ENCODE results near the gene FZD2.

FZD2 gene

DNA sequence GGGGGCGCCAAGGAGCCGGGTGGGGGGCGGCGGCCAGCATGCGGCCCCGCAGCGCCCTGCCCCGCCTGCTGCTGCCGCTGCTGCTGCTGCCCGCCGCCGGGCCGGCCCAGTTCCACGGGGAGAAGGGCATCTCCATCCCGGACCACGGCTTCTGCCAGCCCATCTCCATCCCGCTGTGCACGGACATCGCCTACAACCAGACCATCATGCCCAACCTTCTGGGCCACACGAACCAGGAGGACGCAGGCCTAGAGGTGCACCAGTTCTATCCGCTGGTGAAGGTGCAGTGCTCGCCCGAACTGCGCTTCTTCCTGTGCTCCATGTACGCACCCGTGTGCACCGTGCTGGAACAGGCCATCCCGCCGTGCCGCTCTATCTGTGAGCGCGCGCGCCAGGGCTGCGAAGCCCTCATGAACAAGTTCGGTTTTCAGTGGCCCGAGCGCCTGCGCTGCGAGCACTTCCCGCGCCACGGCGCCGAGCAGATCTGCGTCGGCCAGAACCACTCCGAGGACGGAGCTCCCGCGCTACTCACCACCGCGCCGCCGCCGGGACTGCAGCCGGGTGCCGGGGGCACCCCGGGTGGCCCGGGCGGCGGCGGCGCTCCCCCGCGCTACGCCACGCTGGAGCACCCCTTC is 484 bp downstream of the FZD2 start:
- TF ChIP-seq, protein P1, sequence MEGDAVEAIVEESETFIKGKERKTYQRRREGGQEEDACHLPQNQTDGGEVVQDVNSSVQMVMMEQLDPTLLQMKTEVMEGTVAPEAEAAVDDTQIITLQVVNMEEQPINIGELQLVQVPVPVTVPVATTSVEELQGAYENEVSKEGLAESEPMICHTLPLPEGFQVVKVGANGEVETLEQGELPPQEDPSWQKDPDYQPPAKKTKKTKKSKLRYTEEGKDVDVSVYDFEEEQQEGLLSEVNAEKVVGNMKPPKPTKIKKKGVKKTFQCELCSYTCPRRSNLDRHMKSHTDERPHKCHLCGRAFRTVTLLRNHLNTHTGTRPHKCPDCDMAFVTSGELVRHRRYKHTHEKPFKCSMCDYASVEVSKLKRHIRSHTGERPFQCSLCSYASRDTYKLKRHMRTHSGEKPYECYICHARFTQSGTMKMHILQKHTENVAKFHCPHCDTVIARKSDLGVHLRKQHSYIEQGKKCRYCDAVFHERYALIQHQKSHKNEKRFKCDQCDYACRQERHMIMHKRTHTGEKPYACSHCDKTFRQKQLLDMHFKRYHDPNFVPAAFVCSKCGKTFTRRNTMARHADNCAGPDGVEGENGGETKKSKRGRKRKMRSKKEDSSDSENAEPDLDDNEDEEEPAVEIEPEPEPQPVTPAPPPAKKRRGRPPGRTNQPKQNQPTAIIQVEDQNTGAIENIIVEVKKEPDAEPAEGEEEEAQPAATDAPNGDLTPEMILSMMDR (IDR thresholded peaks at IDR 0.05; ENCODE audit: low read depth, low read length, missing control alignments) = no peak
- no peak for DNase-seq (ENCODE audit: extremely low read depth, low read depth)
- peak overlapping the region; percentile 57 for H3K4me3 ChIP-seq (replicated peaks; ENCODE audit: low read depth, low read length)

DNA sequence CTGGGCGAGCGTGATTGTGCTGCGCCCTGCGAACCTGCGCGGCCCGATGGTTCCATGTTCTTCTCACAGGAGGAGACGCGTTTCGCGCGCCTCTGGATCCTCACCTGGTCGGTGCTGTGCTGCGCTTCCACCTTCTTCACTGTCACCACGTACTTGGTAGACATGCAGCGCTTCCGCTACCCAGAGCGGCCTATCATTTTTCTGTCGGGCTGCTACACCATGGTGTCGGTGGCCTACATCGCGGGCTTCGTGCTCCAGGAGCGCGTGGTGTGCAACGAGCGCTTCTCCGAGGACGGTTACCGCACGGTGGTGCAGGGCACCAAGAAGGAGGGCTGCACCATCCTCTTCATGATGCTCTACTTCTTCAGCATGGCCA is 1.0 kb downstream of the FZD2 start:
- TF ChIP-seq, protein P1 (IDR thresholded peaks at IDR 0.05; ENCODE audit: low read depth, low read length, missing control alignments) = no peak
- H3K4me3 ChIP-seq (replicated peaks; ENCODE audit: low read depth, low read length) = peak overlapping the region; percentile 57
- no peak for DNase-seq (ENCODE audit: extremely low read depth, low read depth)

DNA sequence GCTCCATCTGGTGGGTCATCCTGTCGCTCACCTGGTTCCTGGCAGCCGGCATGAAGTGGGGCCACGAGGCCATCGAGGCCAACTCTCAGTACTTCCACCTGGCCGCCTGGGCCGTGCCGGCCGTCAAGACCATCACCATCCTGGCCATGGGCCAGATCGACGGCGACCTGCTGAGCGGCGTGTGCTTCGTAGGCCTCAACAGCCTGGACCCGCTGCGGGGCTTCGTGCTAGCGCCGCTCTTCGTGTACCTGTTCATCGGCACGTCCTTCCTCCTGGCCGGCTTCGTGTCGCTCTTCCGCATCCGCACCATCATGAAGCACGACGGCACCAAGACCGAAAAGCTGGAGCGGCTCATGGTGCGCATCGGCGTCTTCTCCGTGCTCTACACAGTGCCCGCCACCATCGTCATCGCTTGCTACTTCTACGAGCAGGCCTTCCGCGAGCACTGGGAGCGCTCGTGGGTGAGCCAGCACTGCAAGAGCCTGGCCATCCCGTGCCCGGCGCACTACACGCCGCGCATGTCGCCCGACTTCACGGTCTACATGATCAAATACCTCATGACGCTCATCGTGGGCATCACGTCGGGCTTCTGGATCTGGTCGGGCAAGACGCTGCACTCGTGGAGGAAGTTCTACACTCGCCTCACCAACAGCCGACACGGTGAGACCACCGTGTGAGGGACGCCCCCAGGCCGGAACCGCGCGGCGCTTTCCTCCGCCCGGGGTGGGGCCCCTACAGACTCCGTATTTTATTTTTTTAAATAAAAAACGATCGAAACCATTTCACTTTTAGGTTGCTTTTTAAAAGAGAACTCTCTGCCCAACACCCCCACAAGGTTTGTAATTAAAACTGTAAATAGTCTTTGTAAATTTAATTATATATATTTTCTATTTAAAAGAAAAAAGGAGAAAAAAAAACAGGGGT is 1.7 kb downstream of the FZD2 start:
- no peak for DNase-seq (ENCODE audit: extremely low read depth, low read depth)
- TF ChIP-seq, protein P1 (IDR thresholded peaks at IDR 0.05; ENCODE audit: low read depth, low read length, missing control alignments) = no peak
- peak overlapping the region; percentile 57 for H3K4me3 ChIP-seq (replicated peaks; ENCODE audit: low read depth, low read length)

DNA sequence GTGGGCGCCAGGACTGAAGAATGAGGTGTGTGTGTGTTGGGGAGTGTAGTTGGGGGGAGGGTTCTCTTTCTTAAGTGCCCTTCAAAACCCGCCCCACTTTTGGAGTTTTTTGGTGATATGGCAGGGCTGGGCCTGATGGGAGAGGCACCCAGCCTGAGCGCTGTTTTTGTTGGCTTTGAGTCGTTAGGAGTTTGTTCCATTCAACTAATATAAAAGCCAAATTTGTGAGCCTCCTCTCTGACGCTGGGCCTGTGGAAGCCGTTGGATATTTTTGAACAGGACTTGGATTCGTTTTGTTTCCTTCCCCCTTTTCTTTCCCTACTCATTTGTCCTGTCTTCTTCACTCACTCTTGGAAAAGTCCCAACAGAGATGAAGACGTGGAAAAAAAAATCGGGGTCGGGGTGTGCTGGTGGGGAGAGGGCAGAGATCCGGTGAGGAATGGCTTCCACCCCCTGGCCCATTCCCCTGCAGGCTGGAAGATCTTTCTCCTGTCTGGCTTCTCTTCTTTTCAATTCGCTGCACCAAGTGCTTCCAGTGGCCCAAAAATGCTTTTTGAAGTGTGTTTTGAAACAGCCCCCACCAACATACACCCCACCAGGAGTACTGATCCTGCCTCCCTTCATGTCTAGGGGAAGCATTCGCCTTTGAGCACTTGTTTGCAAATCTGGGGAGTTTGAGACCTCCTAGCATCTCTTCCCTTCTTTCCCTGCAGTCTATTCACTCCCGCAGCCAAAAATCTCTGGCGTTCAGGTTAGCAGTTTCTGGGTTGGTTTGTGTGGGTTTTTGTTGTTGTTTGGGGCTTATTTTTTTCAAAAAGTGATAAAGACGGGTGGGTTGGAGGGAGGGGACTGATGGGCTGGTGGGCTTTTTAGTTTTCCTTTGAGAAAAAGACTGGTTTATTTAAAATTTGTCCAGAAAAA is 2.6 kb downstream of the FZD2 start:
- H3K4me3 ChIP-seq (replicated peaks; ENCODE audit: low read depth, low read length) = peak overlapping the region; percentile 57
- DNase-seq (ENCODE audit: extremely low read depth, low read depth) = no peak
- TF ChIP-seq, protein P1 (IDR thresholded peaks at IDR 0.05; ENCODE audit: low read depth, low read length, missing control alignments) = no peak

DNA sequence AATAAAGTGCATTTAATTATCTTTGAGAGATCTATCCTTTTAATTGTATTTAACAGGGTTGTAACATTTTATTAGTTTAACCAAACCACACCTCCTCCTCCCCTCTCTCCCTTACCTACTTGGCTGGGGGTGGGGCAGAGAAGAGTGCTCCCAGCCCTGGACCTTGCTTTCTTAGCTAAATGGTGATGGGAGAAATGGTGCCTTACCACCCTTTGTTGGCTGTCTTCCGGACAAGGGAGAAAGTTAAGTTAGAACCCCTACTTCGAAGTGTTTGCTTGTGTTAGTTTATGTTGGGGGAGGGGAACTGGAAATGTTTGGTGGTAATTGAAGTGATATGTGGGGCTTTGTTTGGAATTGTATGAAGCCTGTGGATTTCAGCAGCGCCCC is 3.9 kb downstream of the FZD2 start:
- H3K4me3 ChIP-seq (replicated peaks; ENCODE audit: low read depth, low read length) = peak overlapping the region; percentile 13; the same call in 1 of the 2 replicates
- no peak for DNase-seq (ENCODE audit: extremely low read depth, low read depth)
- TF ChIP-seq, protein P1 (IDR thresholded peaks at IDR 0.05; ENCODE audit: low read depth, low read length, missing control alignments) = no peak

DNA sequence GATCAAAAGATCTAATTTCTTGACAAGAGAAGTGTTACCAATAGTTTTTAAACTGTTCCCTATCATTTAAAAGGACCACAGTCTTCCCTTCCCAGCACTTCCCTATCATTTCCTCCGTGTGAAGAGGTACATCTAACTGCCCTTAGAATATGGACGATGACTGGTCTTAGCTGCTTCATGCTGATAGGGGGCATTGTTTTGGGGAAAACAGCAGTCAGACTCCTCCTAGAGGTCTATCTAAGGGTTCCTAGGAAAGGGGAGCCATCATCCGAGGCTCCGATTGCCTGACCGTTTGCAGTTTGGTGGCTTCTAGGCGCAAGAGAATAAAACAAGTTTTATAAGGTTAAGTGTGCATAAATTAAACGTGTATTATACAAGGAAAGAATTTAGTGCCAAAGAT is 7.1 kb downstream of the FZD2 start:
- DNase-seq (ENCODE audit: extremely low read depth, low read depth) = no peak
- TF ChIP-seq, protein P1 (IDR thresholded peaks at IDR 0.05; ENCODE audit: low read depth, low read length, missing control alignments) = no peak
- H3K4me3 ChIP-seq (replicated peaks; ENCODE audit: low read depth, low read length) = no peak overlapping the region
